HG02678 (cell line): ENCODE measurements around the gene CSMD2.
"Not testable (repeated sequence)": the region's sequence is repeated elsewhere in the genome, so short reads cannot be mapped to it uniquely, and the experiment has no call there.

Source experiments
- ATAC-seq: cut with Tn5 transposase; IDR thresholded peaks from one replicate; pipeline ENCODE4 v1.9.1; 2021; ENCODE audit warnings: mild to moderate bottlenecking, moderate library complexity; ENCODE audit not compliant: unreplicated experiment

The CSMD2 gene

GRCh38 chr1:34164771-34165391, at the start of gene CSMD2:
Gene CSMD2, minus strand, starts transcription at chr1:34165230. Its CDS starts 133 bp downstream, at chr1:34165097.
- ATAC-seq: no peak

GRCh38 chr1:34213956-34214355, 48.9 kb upstream of the CSMD2 start:
- ATAC-seq: no peak

GRCh38 chr1:34212673-34213072, 47.6 kb upstream of the CSMD2 start:
- no peak for ATAC-seq

GRCh38 chr1:34199927-34200326, 34.9 kb upstream of the CSMD2 start:
- no peak for ATAC-seq

- no peak for ATAC-seq
Observed at GRCh38 chr1:34192621-34193020, 27.6 kb upstream of the CSMD2 start.

GRCh38 chr1:34190692-34191091, 25.7 kb upstream of the CSMD2 start:
- ATAC-seq: no peak

- ATAC-seq: no peak
Observed at GRCh38 chr1:34188985-34189384, 24.0 kb upstream of the CSMD2 start.

GRCh38 chr1:34188418-34188817, 23.4 kb upstream of the CSMD2 start:
- no peak for ATAC-seq

- ATAC-seq: no peak
Observed at GRCh38 chr1:34186741-34187494, 21.9 kb upstream of the CSMD2 start.

GRCh38 chr1:34183381-34183780, 18.4 kb upstream of the CSMD2 start:
- ATAC-seq: not testable (repeated sequence)

- ATAC-seq: no peak
Observed at GRCh38 chr1:34178072-34178471, 13.0 kb upstream of the CSMD2 start.

GRCh38 chr1:34176830-34177603, 12.0 kb upstream of the CSMD2 start, which contains the start of gene C1orf94:
Gene C1orf94, plus strand, starts transcription at chr1:34176907. Its CDS starts 883 bp downstream, at chr1:34177790.
- no peak for ATAC-seq

GRCh38 chr1:34175744-34176143, 10.7 kb upstream of the CSMD2 start:
- ATAC-seq: no peak

- ATAC-seq: no peak
Observed at GRCh38 chr1:34167389-34167788, 2.4 kb upstream of the CSMD2 start.

- no peak for ATAC-seq
Observed at GRCh38 chr1:34166625-34167361, 1.8 kb upstream of the CSMD2 start.

GRCh38 chr1:34166191-34166624, 1.2 kb upstream of the CSMD2 start:
- no peak for ATAC-seq

- no peak for ATAC-seq
Observed at GRCh38 chr1:34165422-34165921, 442 bp upstream of the CSMD2 start.

GRCh38 chr1:34163792-34164731, 968 bp downstream of the CSMD2 start:
- ATAC-seq: no peak
